GM21576 (cell line): ENCODE data around the gene TFF2.

Experiments used
- ATAC-seq: cut with Tn5 transposase; IDR thresholded peaks from one replicate; pipeline ENCODE4 v1.9.1; 2021; ENCODE audit warnings: mild to moderate bottlenecking, moderate library complexity; ENCODE audit not compliant: unreplicated experiment

TFF2 gene, protein sequence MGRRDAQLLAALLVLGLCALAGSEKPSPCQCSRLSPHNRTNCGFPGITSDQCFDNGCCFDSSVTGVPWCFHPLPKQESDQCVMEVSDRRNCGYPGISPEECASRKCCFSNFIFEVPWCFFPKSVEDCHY

DNA sequence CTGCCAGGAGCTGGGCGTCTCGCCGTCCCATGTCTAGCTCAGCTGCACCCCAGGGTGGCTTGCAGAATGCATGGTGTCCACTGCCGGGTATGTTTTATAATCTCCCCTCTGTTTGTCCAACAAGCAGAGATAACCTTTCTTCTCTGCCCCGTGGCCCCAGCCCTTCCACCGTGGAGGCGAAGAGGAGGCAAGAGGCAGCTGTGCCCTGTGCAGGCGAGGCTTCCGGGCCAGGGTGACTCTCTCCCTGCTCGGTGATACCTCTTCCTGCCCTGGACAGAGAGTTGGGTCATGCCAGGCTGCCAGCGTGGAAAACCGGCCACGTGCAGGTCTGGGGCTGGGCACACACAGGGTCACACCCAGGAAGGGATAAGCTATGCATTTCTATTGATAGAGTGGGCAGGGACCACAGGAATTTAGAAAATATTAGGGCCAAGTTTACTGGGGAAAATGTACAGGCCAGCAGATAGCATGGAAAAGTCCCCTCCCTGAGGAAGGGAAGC, at the start of gene TFF2:
TFF2 (minus strand) TSS at position 68 of the 500 bp plus-strand sequence; CDS start at position 31, 37 bp downstream.
- ATAC-seq: no peak

- ATAC-seq: no peak
Measured at GRCh38 chr21:42400525-42400924, 49.7 kb upstream of the TFF2 start.

DNA sequence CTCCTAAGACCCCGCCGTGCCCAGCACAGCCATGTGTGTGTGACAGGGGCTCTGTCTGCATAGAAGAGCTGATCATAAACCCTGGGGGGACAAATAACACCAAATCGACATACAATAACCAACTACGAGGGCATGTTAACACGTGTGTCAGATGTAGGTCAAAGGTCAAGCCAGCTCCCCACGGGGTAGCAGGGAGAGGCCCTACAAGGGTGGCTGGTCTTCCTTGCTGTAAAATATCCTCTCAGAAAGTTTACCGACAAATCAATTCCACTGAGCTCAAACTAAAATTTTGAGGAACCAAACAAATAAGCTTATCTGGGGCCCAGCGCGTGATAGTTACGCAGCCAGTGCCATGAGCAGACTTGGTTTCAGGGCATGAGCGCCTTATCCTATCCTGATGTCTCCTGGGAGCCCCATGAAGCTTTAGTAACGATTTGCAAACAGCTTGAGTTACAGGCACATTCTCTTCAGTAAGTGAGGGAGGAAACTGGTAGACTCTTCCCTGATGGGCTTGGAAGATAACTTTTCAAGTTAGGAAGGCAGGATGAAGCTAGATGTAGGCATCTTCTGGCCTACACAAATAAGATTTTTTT, 47.7 kb upstream of the TFF2 start:
- ATAC-seq: no peak

DNA sequence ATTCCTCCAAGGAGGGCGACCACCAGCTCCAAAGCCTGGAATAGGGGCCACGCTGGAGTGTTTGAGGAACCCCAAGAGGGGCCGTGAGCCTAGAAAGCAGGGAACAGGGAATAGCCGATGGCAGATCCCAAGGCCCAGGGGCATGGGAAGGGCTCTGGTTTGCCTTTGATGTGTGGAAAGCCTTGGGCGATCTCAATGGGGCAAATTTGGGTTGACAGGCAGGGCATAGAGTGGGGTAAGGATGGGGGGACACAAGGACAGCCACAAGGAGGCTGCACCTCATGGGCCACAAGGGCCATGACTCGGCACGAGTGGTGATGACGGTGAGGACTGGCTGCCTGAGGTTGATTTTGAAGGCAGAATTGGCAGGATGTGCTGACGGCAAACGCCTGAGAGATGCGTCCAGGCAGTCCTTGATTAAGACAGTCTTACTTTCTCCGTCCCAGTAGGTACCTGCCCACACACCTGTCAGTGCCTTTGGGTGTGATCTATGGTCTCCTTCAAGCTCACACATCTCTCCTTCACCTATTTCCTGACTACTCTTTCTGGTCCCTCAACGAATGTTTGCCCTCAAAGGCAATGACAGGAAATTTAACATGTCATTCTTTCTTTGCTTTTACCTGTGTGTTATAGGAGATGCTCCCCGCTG, 47.1 kb upstream of the TFF2 start:
- no peak for ATAC-seq

- no peak for ATAC-seq
Measured at GRCh38 chr21:42396799-42397745, 46.3 kb upstream of the TFF2 start.

- no peak for ATAC-seq
Measured at GRCh38 chr21:42395905-42396651, 45.3 kb upstream of the TFF2 start, which contains the start of gene TMPRSS3. Gene TMPRSS3, minus strand, starts transcription at chr21:42396052. Its CDS starts 635 bp downstream, at chr21:42395417.

DNA sequence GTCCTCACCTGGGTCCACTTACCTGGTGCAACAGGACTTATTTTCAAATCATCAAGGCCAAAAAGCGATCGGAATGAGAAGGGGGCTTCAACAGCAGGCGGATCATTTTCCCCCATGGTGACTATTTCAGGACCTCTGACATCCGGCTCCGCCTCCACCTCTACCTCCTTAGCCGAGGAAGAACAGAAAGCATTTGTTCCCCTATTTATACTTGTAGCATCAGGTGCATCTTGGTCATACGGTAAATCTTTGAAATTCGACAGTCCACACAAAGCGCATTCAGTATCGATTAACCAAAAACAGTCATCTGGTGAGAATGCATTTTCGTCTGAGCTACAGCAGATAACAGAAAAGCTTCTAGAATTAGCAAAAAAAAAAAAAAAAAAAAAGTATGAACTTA, 44.5 kb upstream of the TFF2 start:
- ATAC-seq: no peak

DNA sequence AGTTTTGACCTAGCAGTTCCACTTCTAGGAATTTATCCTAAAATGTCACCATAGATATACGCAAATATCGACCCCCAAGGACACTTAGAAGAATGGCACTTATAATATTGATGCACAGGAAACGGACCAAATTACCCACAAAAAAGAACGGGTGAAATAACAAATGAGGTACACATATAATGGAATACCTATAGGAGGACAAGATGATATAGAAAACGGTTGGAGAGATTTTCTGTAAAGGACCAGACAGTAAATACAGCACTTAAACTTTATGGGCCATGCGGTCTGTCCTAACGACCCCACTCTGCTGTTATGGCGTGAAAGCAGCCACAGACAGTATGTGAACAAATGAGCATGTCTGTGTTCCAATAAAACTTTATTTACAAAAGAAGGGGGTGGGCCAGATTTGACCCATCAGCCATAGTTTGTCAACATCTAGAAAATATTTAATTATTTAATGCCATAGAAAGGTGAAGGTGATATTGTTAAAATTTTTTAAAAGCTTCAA, 42.7 kb upstream of the TFF2 start:
- no peak for ATAC-seq

- ATAC-seq: peak; percentile 68
Measured at GRCh38 chr21:42392731-42393442, 42.1 kb upstream of the TFF2 start.

DNA sequence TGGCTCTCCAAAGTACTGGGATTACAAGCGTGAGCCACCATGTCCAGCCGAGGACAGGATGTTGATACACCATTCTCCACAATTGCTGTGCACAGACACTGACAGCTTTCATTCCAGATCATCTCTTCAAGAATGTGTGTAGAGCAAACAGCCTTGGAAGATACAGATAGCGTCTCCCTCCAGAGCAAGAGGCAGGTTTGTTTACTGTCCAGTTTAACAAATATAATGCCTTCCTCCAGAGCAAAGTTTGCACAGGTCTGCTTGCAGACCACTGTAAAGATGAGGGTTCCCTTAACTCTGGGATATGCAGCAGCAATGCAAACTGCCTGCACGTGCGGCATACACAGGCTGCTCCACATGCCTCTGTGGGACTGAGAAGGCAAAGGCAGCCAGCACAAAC, 40.5 kb upstream of the TFF2 start:
- ATAC-seq: no peak

- ATAC-seq: no peak
Measured at GRCh38 chr21:42390696-42391095, 39.9 kb upstream of the TFF2 start.

- no peak for ATAC-seq
Measured at GRCh38 chr21:42390193-42390592, 39.4 kb upstream of the TFF2 start.

DNA sequence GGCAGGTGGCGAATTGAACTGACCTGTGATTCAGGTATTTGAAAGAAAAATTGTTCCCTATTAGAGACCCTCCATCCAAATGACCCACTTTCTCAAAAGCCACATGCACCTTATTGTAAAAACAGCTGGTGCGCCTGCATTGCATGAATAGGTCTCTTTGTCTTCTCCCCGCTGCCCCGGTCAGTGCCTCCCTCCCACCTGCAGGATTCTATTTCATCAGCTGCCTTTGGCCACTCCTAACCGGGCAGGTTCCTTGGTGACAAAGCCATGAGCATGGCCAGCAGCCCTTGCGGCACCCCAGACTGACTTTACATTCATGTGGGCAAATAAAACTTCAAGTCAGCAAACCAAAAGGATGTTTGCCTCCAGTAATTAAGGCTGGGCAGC, 38.6 kb upstream of the TFF2 start:
- no peak for ATAC-seq

- no peak for ATAC-seq
Measured at GRCh38 chr21:42388740-42389448, 38.1 kb upstream of the TFF2 start.

- no peak for ATAC-seq
Measured at GRCh38 chr21:42387843-42388340, 37.1 kb upstream of the TFF2 start.

- no peak for ATAC-seq
Measured at GRCh38 chr21:42387164-42387563, 36.4 kb upstream of the TFF2 start.

GRCh38 chr21:42386034-42386591, 35.3 kb upstream of the TFF2 start:
- no peak for ATAC-seq

- no peak for ATAC-seq
Measured at GRCh38 chr21:42385619-42386018, 34.8 kb upstream of the TFF2 start.
